Measurements from ENCODE around the gene GLYATL3.

GLYATL3 gene

DNA sequence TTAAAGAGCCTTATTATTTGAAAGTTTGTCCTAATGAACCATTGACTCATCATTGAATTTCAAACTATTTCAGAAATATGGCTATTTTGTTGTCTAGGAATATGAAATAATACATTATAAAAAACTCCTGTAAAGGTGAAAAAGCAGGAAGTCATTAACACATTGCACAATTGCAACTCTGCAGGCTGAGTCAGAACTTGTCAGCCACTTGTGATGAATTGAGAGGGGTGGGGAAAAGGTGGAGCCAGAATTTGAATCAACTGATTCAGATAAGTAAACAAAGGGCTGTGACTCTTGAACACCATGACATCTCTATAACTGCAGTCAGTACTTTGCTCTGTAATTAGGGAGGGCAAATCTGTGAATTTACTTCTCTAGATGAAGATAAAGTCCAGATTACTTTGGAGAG, 56.7 kb downstream of the GLYATL3 start:
- ChIA-PET CTCF (no interaction called here), POLR2A (no interaction called here)
- DNase-seq (ENCODE audit: extremely low spot score), result no peak
- TF ChIP-seq, protein P1, sequence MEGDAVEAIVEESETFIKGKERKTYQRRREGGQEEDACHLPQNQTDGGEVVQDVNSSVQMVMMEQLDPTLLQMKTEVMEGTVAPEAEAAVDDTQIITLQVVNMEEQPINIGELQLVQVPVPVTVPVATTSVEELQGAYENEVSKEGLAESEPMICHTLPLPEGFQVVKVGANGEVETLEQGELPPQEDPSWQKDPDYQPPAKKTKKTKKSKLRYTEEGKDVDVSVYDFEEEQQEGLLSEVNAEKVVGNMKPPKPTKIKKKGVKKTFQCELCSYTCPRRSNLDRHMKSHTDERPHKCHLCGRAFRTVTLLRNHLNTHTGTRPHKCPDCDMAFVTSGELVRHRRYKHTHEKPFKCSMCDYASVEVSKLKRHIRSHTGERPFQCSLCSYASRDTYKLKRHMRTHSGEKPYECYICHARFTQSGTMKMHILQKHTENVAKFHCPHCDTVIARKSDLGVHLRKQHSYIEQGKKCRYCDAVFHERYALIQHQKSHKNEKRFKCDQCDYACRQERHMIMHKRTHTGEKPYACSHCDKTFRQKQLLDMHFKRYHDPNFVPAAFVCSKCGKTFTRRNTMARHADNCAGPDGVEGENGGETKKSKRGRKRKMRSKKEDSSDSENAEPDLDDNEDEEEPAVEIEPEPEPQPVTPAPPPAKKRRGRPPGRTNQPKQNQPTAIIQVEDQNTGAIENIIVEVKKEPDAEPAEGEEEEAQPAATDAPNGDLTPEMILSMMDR (IDR thresholded peaks at IDR 0.05; ENCODE audit: control extremely low read depth, extremely low read depth, low read depth, missing control alignments), result no peak

DNA sequence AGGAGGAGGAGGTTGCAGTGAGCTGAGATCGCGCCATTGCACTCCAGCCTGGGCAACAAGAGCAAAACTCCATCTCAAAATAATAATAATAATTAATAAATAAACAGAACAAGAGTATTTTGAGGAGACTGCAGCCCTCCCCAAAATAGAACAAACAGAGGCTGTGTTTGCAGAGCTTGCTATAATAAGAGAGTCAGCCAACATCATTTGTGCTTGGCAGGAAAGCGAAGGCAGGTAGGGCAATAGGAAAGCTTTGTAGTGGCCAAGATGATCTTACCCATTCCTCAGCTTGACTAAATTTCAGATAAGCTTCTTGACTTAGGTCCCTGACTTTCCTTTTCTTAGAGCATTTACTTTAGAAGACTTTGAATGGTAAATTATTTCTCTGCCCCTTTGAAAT, 57.5 kb downstream of the GLYATL3 start:
- TF ChIP-seq, protein P1 (IDR thresholded peaks at IDR 0.05; ENCODE audit: control extremely low read depth, extremely low read depth, low read depth, missing control alignments), result no peak
- ChIA-PET POLR2A (no interaction called here), CTCF (interaction anchor here (0.7 to 2.0 kb wide), 5 partner anchors 9 to 52 kb away, joined by 3 to 6 read pairs (median 3); no protein-coding TSS in a partner anchor)
- DNase-seq (ENCODE audit: extremely low spot score), result no peak

DNA sequence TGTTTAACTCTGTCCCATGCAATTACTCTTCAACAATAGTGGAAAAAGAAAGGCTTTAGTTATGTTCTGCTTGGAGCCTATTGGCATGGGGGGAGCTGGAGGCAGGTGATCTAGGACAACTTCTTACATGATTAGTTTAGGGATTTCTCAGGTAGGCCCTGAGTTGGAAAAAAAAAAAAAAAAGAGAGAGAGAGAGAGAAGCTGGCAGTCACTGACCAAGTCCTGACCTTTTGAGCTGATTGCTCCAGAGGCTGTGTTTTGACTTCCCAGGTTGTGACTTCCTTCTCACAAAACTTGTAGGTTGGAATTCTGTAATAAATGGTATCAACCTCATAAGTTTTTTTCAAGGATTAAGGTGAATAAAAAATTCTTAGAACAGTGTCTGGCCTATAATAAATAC, 58.5 kb downstream of the GLYATL3 start:
- TF ChIP-seq, protein P1 (IDR thresholded peaks at IDR 0.05; ENCODE audit: control extremely low read depth, extremely low read depth, low read depth, missing control alignments), result no peak
- CTCF ChIA-PET, result interaction anchor here (1.1 to 2.0 kb wide), 3 partner anchors 8 to 26 kb away, joined by 3 to 6 read pairs (median 6); no protein-coding TSS in a partner anchor
- no peak for DNase-seq (ENCODE audit: extremely low spot score)
- POLR2A ChIA-PET, result no interaction called here

DNA sequence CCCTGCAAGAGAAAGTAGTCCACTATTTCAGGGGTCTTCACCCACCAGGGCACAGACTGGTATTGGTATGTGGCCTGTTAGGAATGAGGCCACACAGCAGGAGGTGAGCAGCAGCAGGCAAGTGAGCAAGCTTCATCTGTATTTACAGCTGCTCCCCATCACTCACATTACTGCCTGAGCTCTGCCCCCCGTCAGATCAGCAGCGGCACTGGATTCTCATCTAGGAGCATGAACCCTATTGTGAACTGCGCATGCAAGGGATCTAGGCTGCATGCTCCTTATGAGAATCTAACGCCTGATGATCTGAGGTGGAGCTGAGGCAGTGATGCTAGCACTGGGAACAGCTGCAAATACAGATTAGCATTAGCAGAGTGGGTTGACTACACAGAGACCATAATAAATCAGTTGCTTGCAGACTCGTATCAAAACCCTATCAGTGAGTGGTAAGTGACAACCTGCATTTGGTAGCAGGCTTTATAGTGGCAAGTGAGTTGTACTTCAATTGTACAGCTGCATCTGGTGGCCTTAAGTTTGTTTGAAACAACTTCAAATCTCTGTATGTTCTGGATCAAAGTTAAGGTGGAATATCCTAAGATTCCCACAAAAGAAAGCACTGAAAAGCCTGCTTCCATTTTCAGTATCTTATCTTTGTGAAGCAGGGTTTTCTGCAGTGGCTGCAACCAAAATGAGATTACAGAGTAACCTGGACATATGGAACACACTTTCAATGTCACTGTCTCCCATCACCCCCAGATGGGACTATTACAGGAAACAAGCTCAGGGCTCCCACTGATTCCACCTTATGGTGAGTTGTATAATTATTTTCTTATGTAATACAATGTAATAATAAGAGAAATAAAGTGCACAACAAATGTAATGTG, 63.5 kb downstream of the GLYATL3 start:
- CTCF ChIA-PET, result interaction anchor here (2.0 kb wide), 1 partner anchor 43 kb away, joined by 9 read pairs; no protein-coding TSS in a partner anchor
- TF ChIP-seq, protein P1 (IDR thresholded peaks at IDR 0.05; ENCODE audit: control extremely low read depth, extremely low read depth, low read depth, missing control alignments), result no peak
- DNase-seq (ENCODE audit: extremely low spot score), result no peak
- POLR2A ChIA-PET, result no interaction called here

DNA sequence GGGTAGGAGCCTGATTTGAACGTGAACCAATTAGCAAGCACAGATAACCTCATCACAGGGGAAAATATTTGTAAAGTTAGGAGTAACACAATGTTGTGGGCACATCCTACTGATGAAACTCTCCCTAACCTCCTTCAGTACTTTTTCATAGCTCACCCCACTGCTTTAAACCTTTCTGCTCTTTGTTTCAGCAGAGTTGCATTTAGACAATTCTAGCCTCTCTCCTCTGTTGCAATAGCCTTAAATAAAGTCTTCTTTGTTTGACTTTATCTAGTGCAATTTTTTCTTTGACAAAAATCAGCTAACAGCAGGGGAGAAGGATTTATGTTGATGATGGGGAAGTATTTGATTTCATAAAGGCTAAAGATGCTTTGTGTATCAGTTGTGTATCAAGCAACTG, 64.8 kb downstream of the GLYATL3 start:
- TF ChIP-seq, protein P1 (IDR thresholded peaks at IDR 0.05; ENCODE audit: control extremely low read depth, extremely low read depth, low read depth, missing control alignments), result no peak
- ChIA-PET POLR2A (no interaction called here), CTCF (interaction anchor here (1.1 to 1.3 kb wide), 2 partner anchors 15 to 32 kb away, joined by 3 read pairs; no protein-coding TSS in a partner anchor)
- DNase-seq (ENCODE audit: extremely low spot score), result no peak

DNA sequence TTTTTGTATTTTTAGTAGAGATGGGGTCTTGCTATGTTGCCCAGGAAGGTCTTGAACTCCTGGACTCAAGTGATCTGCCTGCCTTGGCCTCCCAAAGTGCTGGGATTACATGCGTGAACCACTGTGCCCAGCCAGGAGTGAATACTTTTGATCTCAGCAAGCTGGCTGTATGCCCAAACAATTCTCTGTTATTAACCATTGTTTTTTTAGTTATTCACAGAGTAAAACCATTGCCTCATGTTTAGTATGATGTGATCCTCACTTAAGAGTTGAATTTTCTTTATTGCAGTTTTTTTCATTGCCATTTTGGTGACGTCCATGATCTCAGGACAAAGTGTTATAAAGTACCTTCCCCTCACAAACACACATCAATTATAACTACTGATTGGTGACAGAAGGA, 65.5 kb downstream of the GLYATL3 start:
- ChIA-PET CTCF (interaction anchor here (0.9 to 1.3 kb wide), 3 partner anchors 11 to 33 kb away, joined by 3 read pairs; no protein-coding TSS in a partner anchor), POLR2A (no interaction called here)
- TF ChIP-seq, protein P1 (IDR thresholded peaks at IDR 0.05; ENCODE audit: control extremely low read depth, extremely low read depth, low read depth, missing control alignments), result no peak
- no peak for DNase-seq (ENCODE audit: extremely low spot score)

All from GM10248 (cell line).